ENCODE measurements around the gene FAM124A.
"Not testable (repeated sequence)": the region's sequence is repeated elsewhere in the genome, so short reads cannot be mapped to it uniquely, and the experiment has no call there.

The FAM124A gene

GRCh38 chr13:51287758-51288157 lies 65.6 kb downstream of the FAM124A start:
- H3K4me3 ChIP-seq (ENCODE audit: low read length): no peak overlapping the region
- no peak for TF ChIP-seq CTCF (conservative IDR thresholded peaks at IDR 0.05; ENCODE audit: low read length)
- DNase-seq (ENCODE audit: low read depth): no peak

- H3K4me3 ChIP-seq (ENCODE audit: low read length); DNase-seq (ENCODE audit: low read depth): not testable (repeated sequence)
These were observed 66.1 kb downstream of the FAM124A start for GRCh38 chr13:51288254-51288653.

- peak; percentile 9 for DNase-seq (ENCODE audit: low read depth)
- H3K4me3 ChIP-seq (ENCODE audit: low read length): no peak overlapping the region
- TF ChIP-seq CTCF (conservative IDR thresholded peaks at IDR 0.05; ENCODE audit: low read length): no peak
These were observed 69.1 kb downstream of the FAM124A start for GRCh38 chr13:51291341-51291740.

GRCh38 chr13:51292000-51292565 lies 69.9 kb downstream of the FAM124A start:
- peak; percentile 45 for DNase-seq (ENCODE audit: low read depth)
- no peak for TF ChIP-seq CTCF (conservative IDR thresholded peaks at IDR 0.05; ENCODE audit: low read length)
- H3K4me3 ChIP-seq (ENCODE audit: low read length): no peak overlapping the region

GRCh38 chr13:51297556-51297955 lies 75.4 kb downstream of the FAM124A start:
- TF ChIP-seq CTCF (conservative IDR thresholded peaks at IDR 0.05; ENCODE audit: low read length): no peak
- no peak for DNase-seq (ENCODE audit: low read depth)
- H3K4me3 ChIP-seq (ENCODE audit: low read length): no peak overlapping the region

- DNase-seq (ENCODE audit: low read depth): no peak
- TF ChIP-seq CTCF (conservative IDR thresholded peaks at IDR 0.05; ENCODE audit: low read length): no peak
- H3K4me3 ChIP-seq (ENCODE audit: low read length): no peak overlapping the region
These were observed 76.6 kb downstream of the FAM124A start for GRCh38 chr13:51298812-51299211.

- H3K4me3 ChIP-seq (ENCODE audit: low read length): no peak overlapping the region
- TF ChIP-seq CTCF (conservative IDR thresholded peaks at IDR 0.05; ENCODE audit: low read length): no peak
- no peak for DNase-seq (ENCODE audit: low read depth)
These were observed 80.9 kb downstream of the FAM124A start for GRCh38 chr13:51303063-51303552.

- DNase-seq (ENCODE audit: low read depth): no peak
- H3K4me3 ChIP-seq (ENCODE audit: low read length): no peak overlapping the region
- no peak for TF ChIP-seq CTCF (conservative IDR thresholded peaks at IDR 0.05; ENCODE audit: low read length)
These were observed 81.7 kb downstream of the FAM124A start for GRCh38 chr13:51303882-51304281.

Data from AG10803 (cell line).